Activated T-cell treated with anti-CD3 and anti-CD28 coated beads for 48 hours (primary cell): ENCODE measurements around the gene PDLIM5.
"Not testable (repeated sequence)": the region's sequence is repeated elsewhere in the genome, so short reads cannot be mapped to it uniquely, and the experiment has no call there.

ENCODE experiments used
- DNase-seq: peaks from one replicate; pipeline ENCODE4 v3.0.0-alpha.2; 2020; ENCODE audit warnings: low read depth

PDLIM5 gene

GRCh38 chr4:94495408-94495807 lies 43.7 kb downstream of the PDLIM5 start:
- DNase-seq: no peak

GRCh38 chr4:94497690-94498089 lies 45.9 kb downstream of the PDLIM5 start:
- no peak for DNase-seq

GRCh38 chr4:94498502-94498901 lies 46.8 kb downstream of the PDLIM5 start:
- DNase-seq: no peak

GRCh38 chr4:94500685-94501084 lies 48.9 kb downstream of the PDLIM5 start:
- DNase-seq: no peak

GRCh38 chr4:94504545-94504944 lies 52.8 kb downstream of the PDLIM5 start:
- DNase-seq: no peak

- DNase-seq: no peak
These were observed 55.1 kb downstream of the PDLIM5 start for GRCh38 chr4:94506822-94507221.

GRCh38 chr4:94507281-94507680 lies 55.5 kb downstream of the PDLIM5 start:
- no peak for DNase-seq

- no peak for DNase-seq
These were observed 56.0 kb downstream of the PDLIM5 start for GRCh38 chr4:94507708-94508107.

GRCh38 chr4:94508296-94508695 lies 56.6 kb downstream of the PDLIM5 start:
- no peak for DNase-seq

GRCh38 chr4:94508806-94509205 lies 57.1 kb downstream of the PDLIM5 start:
- DNase-seq: no peak

GRCh38 chr4:94511591-94511990 lies 59.8 kb downstream of the PDLIM5 start:
- no peak for DNase-seq

- not testable (repeated sequence) for DNase-seq
These were observed 61.8 kb downstream of the PDLIM5 start for GRCh38 chr4:94513532-94513931.

- no peak for DNase-seq
These were observed 63.6 kb downstream of the PDLIM5 start for GRCh38 chr4:94515365-94515764.

- no peak for DNase-seq
These were observed 64.3 kb downstream of the PDLIM5 start for GRCh38 chr4:94516067-94516466.

GRCh38 chr4:94516999-94517398 lies 65.3 kb downstream of the PDLIM5 start:
- no peak for DNase-seq

- DNase-seq: no peak
These were observed 65.8 kb downstream of the PDLIM5 start for GRCh38 chr4:94517492-94517891.

GRCh38 chr4:94519019-94519418 lies 67.3 kb downstream of the PDLIM5 start:
- DNase-seq: no peak

GRCh38 chr4:94519925-94520789 lies 68.4 kb downstream of the PDLIM5 start:
- no peak for DNase-seq

- no peak for DNase-seq
These were observed 71.4 kb downstream of the PDLIM5 start for GRCh38 chr4:94523033-94523580.

- DNase-seq: no peak
These were observed 71.9 kb downstream of the PDLIM5 start for GRCh38 chr4:94523617-94524016.

- DNase-seq: no peak
These were observed 74.4 kb downstream of the PDLIM5 start for GRCh38 chr4:94525993-94526728.

GRCh38 chr4:94527556-94528233 lies 76.0 kb downstream of the PDLIM5 start:
- DNase-seq: no peak
